GM18867 (cell line): ENCODE results near the gene TPCN1.
"Not testable (repeated sequence)": the region's sequence is repeated elsewhere in the genome, so short reads cannot be mapped to it uniquely, and the experiment has no call there.

Source experiments
- ATAC-seq: cut with Tn5 transposase; IDR thresholded peaks from one replicate; pipeline ENCODE4 v1.9.1; 2021; ENCODE audit warnings: mild to moderate bottlenecking, moderate library complexity; ENCODE audit not compliant: unreplicated experiment

The TPCN1 gene

GRCh38 chr12:113196582-113196981 lies 24.7 kb upstream of the TPCN1 start:
- no peak for ATAC-seq

DNA sequence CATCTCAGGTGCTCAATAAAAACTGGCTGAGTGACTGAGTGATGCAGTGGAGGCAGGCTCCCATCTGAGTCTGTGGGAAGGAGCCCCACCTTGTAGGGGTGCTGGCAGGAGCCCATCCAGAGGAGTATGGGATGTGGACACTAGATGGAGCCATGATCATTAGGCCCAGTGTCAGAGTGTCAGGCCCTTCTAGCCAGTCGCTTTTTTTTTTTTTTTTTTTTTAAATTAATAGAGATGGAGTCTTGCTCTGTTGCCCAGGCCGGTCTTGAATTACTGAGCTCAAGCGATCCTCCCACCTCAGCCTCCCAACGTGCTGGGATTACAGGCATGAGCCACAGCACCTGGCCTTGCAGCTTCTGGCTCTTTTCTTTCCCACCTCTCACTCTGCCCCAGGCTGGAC lies 24.3 kb upstream of the TPCN1 start:
- ATAC-seq, result peak; percentile 76

- no peak for ATAC-seq
Observed at GRCh38 chr12:113197518-113198077, 23.7 kb upstream of the TPCN1 start.

DNA sequence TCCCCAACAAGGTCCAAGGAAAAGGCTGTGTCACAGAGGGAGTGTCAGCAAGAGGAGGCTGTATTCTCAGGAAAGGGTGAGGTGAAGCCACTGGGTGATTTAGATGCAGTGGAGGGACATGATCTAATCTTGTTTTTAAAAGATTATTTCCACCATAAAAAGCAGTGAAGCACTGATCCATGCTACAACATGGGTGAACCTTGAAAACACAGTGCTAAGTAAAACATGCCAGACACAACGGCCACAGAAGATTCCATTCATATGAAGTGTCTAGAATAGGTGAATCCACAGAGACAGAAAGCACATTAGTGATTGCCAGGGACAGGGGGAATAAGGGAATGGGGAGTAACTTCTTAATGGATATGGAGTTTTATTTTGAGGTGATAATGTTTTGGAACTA lies 23.0 kb upstream of the TPCN1 start:
- ATAC-seq, result no peak

DNA sequence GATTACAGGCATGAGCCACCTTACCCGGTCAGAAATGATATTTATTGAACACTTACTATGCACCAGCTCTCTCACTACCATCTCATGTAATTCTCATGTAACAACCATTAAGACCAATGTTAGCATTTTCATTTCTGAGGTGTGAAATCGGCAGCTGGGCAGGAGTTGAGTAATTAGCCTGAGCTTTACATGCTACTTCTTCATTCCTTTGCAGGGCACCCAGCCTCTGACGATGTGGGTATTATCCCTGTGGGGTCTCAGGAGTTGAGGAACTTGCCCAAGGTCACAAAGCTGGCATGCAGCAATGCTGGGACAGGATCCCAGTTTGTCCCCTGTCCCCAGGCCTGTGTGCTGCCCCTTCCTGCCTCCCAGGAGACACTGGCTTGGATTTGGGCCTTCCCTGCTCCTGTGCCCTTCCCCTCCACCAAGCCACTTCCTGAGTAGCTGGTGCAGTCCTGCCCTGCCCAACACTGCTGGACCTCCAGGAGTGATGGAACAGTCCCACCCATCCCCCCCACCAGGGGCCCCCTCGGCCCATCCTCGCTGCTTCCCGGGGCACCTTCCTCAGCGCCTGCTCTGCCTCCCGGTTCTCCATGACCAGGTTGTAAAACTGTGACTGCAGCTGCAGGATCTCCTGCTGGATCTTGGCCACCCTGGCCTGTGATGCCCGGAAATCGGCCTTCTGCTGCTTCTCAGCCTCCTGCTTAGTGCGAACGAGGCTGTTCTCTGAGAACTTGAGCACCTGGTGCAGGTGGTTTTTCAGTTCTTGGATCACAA lies 21.1 kb upstream of the TPCN1 start:
- no peak for ATAC-seq

DNA sequence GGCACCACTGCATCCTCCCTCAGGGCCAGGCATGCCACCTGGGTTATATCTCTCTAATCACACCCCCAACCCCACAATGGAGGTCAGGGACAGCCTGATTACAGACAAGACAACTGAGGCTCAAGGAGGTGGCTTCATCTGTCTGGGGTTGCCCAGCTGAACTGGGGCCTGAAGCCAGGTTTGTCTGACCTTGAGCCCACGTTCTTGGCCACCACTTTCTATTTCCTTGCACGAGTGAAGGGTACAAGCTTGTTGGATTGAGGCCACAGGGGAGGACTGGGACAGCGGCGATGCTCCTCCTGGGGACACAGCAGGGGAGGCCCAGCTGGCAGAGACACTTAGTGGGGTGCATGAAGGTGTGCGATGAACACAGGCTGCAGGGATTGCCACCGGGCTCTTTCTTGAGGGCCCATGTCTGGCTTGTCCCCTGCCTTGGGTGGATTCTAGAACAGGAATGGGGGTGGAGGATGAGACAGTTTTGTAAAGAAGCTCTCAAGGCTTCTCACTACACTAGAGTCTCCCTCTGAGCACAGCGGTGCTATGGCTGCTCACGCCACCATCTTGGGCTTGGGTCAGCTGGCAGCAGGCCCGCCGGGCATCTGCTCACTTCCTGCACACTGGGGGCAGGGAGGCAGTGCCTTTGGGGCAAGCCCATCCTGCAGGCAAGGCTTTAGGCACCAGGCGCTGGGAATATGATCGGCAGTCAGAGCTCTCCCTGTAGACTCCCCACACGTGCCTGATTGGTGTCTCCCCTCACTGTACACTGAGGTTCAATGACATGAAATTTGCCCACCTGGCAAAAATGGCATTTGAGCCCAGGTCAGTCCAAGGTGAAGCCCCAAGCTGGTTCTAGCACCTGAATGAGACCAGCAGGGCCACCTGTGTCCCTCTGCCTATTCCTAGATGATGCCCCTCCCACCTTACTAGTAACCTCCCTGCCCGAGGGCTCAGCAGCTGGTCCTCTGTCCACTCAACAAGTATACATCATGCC lies 19.8 kb upstream of the TPCN1 start:
- ATAC-seq, result no peak

DNA sequence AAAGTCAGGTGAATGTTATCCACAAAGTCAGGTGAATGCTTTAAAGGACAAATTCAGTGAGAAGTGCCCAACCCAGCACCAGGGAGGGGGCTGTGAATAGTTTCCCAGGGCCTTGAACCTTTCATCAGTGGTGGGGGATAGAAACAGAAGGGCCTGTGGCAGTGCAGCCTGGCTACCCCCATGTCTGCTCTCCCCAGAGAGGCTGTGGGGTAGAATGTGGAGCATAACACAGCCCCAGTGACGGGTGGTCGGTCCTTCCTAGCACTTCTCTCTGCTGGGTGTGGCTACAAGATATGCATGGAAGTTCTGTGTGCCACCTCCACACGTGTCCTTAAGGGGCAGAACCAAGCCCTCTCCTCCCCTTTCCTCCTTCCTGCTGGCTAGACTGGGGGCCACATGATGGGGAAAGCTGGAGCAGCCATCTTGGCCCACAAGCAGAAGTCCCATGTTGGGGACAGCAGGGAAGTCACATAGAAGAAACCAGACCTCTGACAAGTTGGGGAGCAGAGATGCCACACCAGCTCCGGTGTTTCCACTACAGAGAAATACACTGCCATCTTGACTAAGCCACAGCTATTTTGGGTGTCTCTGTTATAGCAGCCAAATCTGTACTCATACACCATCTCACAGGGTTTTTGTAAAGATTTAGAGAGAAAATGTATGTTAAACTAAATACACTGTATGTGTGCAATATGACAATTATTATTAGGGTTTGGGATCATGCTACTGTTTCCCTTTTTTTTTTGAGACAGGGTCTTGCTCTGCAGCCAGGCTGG lies 18.8 kb upstream of the TPCN1 start:
- ATAC-seq, result no peak

DNA sequence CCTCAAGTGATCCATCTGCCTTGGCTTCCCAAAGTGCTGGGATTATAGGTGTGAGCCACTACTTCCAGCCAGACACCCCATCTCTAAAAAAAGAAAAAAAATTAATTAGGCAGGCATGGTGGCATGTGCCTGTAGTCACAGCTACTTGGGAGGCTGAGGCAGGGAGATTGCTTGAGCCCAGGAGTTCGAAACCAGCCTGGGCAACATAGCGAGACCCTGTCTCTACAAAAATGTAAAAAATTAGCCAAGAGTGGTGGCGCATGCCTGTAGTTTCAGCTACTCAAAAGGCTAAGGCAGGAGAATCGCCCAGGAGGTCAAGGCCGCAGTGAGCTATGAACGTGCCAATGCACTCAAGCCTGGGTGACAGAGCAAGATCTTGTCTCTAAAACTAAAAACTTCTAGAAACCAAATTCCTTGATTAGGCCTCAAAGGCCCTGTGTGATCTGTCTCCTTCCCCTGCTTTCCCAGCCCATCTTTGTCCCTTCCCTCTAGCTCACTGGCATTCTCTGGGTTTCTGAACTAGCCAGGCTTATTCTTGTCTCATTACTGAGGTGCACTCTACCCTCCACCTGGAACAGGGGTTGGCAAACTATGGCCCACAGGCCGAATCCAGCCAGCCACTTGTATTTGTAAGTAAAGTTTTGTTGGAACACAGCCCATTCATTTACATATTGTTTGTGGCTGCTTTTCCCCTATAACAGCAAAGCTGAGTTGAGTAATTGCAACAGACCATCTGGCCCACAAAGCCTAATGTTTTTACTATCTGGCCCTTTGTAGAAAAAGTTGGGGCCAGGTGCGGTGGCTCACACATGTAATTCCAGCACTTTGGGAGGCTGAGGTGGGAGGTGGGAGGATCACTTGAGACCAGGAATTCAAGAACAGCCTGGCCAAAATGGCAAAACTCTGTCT lies 17.2 kb upstream of the TPCN1 start:
- no peak for ATAC-seq

GRCh38 chr12:113204804-113205203 lies 16.5 kb upstream of the TPCN1 start:
- no peak for ATAC-seq

GRCh38 chr12:113206802-113207201 lies 14.5 kb upstream of the TPCN1 start:
- ATAC-seq, result not testable (repeated sequence)

DNA sequence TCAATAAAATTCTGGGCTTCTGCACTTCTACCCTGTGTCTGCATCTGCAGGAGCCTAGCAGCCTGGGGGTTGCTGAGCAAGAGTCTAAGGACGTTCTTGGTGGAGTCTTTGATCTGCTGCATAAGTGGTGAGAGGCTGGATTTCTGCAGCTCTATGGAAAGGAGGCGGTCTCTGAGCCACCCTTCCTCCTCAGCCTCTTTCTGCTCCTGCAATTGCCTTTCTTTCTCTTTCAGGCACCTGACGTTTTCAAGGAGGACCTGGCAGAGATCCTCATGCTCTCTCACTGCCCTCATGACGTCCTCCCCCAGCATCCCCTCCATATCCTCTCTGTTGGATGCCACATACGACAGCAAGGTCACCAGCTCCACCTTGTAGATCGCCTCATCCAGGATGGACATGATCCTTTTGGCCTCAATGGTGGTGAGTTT lies 13.6 kb upstream of the TPCN1 start:
- ATAC-seq, result no peak

DNA sequence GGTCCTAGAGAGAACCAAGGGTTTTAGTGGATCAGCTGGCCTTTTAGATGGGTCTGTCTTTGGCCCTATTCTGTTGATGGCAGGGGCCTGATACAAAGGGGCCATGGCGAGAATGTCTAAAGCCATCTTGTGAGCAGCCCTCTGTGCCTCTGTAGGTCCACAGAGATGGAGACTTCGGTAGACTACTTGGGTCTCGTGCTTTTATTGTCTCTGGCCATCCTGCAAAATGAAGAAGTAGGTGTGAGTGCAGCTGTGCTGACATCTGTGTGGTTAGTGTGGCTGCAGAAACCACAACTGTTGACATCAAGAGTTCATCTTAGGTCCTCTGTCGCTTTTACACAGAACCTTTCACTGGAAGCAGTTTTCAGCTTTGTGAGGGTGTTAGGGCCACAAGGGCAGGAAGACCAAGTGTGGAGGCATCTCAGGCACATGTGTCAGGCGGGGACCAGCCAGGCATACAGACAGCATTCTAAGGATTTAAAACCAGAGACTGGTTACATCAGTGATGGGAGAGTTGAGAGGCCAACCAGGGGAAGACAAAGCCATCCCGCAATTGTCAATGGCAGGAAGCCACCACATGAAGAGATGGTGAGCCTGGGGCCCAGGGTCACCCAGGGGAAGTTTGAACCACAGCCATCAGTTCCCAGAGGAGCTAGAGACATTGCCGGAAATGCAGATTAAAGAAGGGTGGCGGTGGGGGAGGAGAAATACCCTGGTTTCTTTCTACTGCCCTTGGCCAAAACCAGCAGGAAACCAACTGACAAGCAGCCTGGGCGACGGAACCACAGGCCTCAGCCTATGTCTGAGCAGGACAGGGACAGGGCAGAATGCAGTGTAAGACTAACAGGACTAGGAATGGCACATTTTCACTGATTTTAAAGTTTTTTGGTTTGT lies 13.0 kb upstream of the TPCN1 start:
- peak; percentile 87 for ATAC-seq

DNA sequence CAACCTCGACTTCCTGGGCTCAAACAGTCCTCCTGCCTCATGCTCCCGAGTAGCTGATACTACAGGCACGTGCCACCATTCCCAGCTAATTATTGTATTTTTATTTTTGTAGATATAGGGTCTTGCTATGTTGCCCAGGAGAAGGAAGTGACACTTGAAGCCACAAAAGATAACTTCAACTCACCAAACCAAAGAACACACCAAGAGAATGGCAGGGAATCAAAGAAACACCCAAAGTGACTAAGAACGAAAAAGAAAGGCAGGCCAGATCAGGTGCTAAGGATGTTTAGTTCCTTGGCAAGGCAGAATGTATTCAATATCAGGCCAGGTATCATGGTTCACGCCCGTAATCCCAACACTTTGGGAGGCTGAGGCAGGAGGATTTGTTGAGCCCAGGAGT lies 10.1 kb upstream of the TPCN1 start:
- ATAC-seq, result no peak

DNA sequence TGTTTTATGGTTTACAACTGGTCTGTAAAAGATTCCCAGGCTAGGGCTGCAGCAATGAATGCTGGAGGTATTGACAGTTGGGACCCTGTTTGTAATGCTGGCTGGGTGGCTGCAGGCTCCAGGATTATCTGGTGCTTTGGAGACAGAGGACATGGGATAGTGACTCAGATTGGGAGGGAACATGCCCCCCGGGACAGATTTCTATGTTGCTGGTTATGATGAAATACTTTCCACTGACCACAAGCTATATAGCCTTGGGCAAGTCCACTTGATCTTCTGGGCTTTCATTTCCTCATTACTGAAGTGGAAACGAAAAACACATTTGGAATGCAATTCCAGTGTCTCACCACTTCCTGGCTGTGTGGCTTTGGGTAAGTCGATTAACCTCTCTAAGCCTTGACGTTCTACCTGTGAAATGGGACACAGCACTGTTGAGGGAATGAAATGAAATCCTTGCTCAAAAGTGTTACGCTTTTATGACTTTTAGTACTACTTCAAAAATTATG lies 6.3 kb upstream of the TPCN1 start:
- peak; percentile 48 for ATAC-seq

DNA sequence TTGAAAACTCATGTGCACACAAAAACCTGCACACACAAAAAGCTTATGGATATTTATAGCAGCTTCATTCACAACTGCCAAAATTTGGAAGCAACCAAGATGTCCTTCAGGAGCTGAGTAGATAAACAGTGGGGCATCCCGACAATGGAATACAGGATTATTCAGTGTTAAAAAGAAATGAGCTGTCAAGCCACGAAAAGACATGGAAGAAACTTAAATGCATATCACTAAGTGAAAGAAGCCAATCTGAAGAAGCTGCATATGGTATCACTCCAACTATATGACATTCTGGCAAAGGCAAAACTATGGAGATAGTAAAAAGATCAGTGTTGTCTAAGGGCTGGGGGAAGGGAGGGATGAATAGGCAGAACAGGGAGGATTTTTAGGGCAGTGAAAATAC lies 5.2 kb upstream of the TPCN1 start:
- ATAC-seq, result no peak

DNA sequence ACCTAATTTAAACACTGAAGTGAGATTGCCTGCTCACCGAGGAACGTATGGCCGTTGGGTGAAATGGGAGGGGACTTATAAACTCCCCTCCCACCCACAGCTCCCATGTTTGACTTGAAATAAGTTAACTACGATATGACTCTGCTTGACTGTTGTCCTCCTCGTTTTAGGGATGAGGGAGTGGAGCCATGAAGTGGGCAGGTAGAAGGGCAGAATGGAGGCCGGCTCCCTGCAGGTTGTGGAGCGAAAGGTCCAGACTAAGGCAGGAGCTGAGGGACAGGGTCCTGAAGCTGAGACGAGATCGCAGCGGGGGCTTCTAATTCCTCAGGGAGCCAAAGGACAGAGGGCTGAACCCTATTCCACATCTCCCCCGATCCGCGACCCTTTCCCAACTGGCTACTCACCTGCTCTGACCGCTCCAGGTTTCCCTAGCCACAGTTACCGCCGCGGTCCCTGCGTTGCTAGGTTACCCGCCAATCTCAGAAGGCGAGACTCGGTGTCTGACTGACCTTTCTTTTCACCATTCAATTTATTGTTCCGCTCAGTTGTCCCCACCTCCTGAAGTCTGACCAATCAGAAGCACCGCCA lies 577 bp upstream of the TPCN1 start:
- peak; percentile 0 for ATAC-seq

- peak; percentile 3 for ATAC-seq
Observed at GRCh38 chr12:113221997-113222729, 899 bp downstream of the TPCN1 start.
